WTC11 (cell line): ENCODE data around the gene FFAR1.

Experiments
- ELF4 ChIP-seq: sonication (generic); formaldehyde crosslinking; IDR thresholded peaks from 2 replicates; pipeline ENCODE4 v1.8.1; 2022; ENCODE audit warnings: low read depth, mild to moderate bottlenecking, moderate library complexity, missing genetic modification reagents
- TF ChIP-seq, protein P1 (sequence below): fragments of 200-600 bp; IDR thresholded peaks from 2 replicates; pipeline ENCODE4 v1.8.0; 2022; ENCODE audit warnings: antibody characterized with exemption
- TF ChIP-seq, protein P2 (sequence below): sonication (generic); formaldehyde crosslinking; IDR thresholded peaks from 2 replicates; pipeline ENCODE4 v1.8.1; 2023; ENCODE audit warnings: mild to moderate bottlenecking, moderate library complexity, missing genetic modification reagents
- TF ChIP-seq, protein P3 (sequence below): sonication (generic); formaldehyde crosslinking; IDR thresholded peaks from 2 replicates; pipeline ENCODE4 v1.8.1; 2022; ENCODE audit warnings: mild to moderate bottlenecking, missing genetic modification reagents, moderate library complexity, borderline replicate concordance
- TF ChIP-seq, protein P4 (sequence below): sonication (generic); formaldehyde crosslinking; IDR thresholded peaks from 2 replicates; pipeline ENCODE4 v1.8.0; 2022; ENCODE audit warnings: mild to moderate bottlenecking, missing genetic modification reagents

DNA sequence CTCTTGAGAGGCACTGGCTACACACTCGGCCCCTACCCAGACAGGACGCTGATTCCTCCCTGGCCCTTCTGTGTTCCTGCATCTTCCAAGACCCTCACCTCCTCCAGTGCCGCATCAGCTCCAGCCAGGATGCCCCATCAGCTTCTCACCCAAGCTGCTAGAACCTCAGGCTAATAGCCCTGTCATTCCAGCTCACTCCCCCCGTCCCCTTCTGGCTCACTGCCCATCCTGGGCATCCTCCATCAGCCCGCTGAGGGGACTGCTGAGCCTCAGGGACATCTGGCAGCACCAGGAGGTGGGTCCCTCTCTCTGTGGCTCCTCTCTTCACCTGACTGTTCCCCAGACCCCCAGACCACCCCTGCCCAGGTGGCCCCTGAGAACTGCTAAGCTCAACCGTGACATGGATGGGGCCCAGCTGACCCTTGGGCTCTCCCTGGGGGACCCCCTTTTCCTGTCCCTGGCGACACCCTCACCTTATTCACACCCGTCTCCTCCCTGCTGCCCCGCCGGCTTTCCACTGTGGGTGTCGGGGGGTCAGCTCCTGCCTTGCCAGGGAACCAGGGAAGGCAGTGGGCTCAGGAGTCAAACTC, 15.4 kb downstream of the FFAR1 start:
- TF ChIP-seq, protein P1, sequence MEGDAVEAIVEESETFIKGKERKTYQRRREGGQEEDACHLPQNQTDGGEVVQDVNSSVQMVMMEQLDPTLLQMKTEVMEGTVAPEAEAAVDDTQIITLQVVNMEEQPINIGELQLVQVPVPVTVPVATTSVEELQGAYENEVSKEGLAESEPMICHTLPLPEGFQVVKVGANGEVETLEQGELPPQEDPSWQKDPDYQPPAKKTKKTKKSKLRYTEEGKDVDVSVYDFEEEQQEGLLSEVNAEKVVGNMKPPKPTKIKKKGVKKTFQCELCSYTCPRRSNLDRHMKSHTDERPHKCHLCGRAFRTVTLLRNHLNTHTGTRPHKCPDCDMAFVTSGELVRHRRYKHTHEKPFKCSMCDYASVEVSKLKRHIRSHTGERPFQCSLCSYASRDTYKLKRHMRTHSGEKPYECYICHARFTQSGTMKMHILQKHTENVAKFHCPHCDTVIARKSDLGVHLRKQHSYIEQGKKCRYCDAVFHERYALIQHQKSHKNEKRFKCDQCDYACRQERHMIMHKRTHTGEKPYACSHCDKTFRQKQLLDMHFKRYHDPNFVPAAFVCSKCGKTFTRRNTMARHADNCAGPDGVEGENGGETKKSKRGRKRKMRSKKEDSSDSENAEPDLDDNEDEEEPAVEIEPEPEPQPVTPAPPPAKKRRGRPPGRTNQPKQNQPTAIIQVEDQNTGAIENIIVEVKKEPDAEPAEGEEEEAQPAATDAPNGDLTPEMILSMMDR: no peak
- TF ChIP-seq ELF4 (CRISPR knock-in tag): no peak
- TF ChIP-seq, protein P2, sequence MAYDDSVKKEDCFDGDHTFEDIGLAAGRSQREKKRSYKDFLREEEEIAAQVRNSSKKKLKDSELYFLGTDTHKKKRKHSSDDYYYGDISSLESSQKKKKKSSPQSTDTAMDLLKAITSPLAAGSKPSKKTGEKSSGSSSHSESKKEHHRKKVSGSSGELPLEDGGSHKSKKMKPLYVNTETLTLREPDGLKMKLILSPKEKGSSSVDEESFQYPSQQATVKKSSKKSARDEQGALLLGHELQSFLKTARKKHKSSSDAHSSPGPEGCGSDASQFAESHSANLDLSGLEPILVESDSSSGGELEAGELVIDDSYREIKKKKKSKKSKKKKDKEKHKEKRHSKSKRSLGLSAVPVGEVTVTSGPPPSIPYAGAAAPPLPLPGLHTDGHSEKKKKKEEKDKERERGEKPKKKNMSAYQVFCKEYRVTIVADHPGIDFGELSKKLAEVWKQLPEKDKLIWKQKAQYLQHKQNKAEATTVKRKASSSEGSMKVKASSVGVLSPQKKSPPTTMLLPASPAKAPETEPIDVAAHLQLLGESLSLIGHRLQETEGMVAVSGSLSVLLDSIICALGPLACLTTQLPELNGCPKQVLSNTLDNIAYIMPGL (CRISPR knock-in tag): no peak
- TF ChIP-seq, protein P3, sequence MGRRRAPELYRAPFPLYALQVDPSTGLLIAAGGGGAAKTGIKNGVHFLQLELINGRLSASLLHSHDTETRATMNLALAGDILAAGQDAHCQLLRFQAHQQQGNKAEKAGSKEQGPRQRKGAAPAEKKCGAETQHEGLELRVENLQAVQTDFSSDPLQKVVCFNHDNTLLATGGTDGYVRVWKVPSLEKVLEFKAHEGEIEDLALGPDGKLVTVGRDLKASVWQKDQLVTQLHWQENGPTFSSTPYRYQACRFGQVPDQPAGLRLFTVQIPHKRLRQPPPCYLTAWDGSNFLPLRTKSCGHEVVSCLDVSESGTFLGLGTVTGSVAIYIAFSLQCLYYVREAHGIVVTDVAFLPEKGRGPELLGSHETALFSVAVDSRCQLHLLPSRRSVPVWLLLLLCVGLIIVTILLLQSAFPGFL: no peak
- TF ChIP-seq, protein P4, sequence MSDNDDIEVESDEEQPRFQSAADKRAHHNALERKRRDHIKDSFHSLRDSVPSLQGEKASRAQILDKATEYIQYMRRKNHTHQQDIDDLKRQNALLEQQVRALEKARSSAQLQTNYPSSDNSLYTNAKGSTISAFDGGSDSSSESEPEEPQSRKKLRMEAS (CRISPR knock-in tag): no peak
